GM12875 (cell line): ENCODE results near the gene MAST2.

Experiments
- H3K4me3 ChIP-seq: one replicate; pipeline ENCODE4 v1.5.1; 2011; ENCODE audit warnings: low read depth, low read length, control low read depth
- TF ChIP-seq, protein P1 (sequence below): IDR thresholded peaks from 2 replicates; pipeline ENCODE4 v1.5.1; 2011; ENCODE audit warnings: low read depth, mild to moderate bottlenecking, control low read depth, inconsistent platforms, low read length, moderate library complexity, borderline replicate concordance; ENCODE audit not compliant: insufficient read depth

Gene MAST2

DNA sequence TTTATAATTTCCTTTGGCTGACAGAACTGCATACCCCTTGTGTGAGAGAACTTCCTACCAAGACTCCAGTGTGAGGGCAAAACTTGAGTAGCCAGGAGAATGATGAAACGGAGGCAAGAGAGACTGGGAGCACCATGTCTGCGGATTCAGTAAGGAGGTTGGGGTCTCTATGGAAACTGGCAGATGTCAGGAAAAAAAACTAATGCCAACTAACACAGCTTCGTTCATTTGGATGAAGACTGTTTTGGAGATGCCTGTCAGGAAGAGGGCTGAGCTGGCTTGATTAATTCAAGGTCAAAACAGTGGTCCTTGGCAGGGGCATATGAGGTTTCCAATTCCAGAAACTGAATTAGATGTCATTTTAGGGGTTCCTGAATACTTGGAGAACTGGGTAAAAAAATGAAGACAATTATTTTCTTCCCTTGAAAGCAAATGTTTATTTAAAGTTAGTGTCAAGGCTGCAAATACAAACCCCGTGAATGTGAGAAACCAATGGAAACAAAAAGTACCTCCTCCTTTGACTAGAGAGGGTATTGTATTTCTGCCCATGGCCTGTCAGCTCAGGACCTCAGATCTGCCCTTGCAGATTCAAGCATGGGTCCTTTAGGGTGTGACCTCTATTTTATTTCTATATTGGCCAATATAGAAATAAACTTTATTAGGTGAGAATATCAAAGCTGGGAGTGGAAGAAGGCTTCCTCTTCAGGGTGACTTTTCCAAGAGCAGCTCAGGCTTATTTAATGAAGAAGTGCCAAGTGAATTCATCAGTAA, 110.5 kb downstream of the MAST2 start:
- TF ChIP-seq, protein P1, sequence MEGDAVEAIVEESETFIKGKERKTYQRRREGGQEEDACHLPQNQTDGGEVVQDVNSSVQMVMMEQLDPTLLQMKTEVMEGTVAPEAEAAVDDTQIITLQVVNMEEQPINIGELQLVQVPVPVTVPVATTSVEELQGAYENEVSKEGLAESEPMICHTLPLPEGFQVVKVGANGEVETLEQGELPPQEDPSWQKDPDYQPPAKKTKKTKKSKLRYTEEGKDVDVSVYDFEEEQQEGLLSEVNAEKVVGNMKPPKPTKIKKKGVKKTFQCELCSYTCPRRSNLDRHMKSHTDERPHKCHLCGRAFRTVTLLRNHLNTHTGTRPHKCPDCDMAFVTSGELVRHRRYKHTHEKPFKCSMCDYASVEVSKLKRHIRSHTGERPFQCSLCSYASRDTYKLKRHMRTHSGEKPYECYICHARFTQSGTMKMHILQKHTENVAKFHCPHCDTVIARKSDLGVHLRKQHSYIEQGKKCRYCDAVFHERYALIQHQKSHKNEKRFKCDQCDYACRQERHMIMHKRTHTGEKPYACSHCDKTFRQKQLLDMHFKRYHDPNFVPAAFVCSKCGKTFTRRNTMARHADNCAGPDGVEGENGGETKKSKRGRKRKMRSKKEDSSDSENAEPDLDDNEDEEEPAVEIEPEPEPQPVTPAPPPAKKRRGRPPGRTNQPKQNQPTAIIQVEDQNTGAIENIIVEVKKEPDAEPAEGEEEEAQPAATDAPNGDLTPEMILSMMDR = no peak
- H3K4me3 ChIP-seq = no peak overlapping the region

DNA sequence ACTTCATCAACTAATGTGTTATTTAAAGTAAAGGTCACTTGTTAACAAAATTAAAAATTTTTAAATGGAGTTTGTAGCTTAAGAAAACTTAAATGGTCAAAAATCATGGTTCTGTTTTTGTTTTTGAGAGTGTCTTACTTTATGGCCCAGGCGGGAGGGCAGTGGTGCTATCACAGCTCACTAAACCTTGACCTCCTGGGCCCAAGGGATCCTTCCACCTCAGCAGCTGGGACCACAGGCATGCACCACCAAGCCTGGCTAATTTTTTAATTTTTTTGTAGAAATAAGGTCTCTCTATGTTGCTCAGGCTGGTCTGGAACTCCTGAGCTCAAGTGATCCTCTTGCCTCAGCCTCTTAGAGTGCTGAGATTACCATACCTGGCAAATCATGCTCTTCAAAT, 111.4 kb downstream of the MAST2 start:
- no peak overlapping the region for H3K4me3 ChIP-seq
- TF ChIP-seq, protein P1 = no peak

DNA sequence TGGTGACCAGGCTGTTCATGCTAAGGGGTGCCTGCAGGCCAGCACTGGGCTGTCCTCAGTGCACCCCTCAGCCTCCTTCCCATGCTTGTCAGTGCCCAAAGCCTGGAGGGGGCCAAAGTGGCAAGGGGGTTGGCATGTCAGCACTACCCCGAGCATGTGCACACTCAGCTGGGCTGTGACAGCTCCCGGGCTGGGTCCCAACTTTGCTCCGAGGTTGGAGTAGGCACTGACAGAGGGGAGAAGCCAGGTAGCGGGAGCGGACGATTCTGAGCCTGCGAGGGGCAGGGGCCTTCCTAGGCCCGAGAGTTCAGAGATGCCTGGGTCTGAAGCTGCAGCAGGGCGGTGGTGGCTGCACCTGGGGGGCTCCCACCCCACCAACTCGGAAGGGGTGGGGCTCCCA, 119.0 kb downstream of the MAST2 start:
- no peak overlapping the region for H3K4me3 ChIP-seq
- TF ChIP-seq, protein P1 = no peak

DNA sequence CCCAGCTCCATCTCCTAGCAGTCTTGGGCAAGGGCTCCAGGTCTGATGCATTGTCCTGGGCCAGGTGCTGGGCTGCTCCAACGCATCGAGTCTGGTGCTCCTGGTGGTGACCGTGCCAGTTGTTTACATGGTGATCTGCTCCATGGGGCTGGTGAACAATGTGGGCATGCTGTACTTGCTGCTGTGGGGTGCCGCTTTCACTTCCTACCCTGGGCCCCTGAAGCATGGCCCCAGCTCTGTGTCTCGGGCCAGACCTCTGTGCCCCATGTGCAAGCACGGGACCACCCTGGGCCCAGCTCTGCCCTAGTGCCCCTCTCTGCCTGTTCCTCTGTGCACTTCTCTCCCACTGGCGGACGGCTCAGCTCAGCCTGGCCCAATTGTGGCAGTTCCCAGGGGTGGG, 119.4 kb downstream of the MAST2 start:
- TF ChIP-seq, protein P1 = no peak
- H3K4me3 ChIP-seq = no peak overlapping the region

DNA sequence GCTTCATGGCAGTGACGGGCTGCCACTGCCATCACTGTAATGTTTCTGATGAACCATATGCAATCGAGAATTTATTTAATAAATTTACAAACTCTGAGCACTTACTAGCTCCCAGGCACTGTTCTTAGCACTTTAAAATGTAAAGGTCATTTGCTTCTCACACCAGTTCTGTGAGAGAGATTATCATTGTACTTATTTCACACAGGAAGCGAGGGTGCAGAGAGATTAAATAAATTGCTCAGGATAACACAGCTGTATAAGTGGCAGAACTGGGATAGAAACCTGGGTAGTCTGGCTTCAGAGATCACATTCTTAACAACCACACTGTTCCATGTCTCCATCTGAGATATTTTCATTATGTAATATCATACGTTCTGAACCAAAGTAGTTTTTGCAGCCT, 119.9 kb downstream of the MAST2 start:
- no peak overlapping the region for H3K4me3 ChIP-seq
- TF ChIP-seq, protein P1 = no peak

DNA sequence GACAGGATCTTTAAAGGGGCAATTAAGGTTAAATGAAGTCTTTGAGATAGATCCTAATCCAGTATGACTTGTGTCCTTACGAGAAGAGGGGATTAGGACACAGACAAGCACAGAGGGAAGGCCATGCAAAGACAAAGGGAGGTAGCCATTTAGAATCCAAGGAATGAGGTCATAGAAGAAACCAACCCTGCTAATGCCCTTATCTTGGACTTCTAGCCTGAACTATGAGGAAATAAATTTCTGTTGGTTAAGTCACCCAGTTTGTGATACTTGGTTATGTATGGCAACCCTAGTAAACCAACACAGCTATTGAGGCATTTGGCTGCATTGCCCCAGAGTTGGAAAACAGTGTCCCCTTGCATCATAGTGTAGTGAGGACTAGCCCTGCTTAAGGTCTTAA, 121.3 kb downstream of the MAST2 start:
- TF ChIP-seq, protein P1 = no peak
- H3K4me3 ChIP-seq = no peak overlapping the region

DNA sequence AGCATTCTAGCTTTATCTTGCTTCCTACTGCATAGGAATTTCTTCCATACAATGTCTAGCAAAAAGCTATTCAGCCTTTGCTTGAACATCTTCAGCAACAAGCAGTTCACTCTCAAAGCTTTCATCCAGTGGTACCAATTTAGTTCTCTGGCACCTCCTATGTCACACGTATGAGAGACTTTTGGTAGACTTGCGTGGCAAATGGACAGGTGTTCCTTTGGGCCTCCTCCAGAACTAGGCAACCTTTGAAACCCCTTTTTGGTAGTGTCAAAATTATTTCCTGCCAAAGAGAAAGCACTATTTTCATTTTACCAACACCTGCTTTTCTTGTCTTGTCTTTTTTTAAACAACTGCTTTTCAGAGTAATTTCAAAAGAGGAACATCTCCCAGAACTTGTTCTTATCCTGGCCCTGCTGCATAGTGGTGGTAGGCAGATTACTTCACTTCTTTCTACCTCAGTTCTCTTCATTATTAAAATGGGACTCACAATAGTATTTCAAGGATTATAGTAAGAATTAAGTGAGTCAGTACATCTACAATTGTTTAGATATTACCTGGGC, 122.4 kb downstream of the MAST2 start:
- TF ChIP-seq, protein P1 = no peak
- H3K4me3 ChIP-seq = no peak overlapping the region
